GM12865 (cell line): ENCODE measurements around the gene ZC4H2.
A peak's percentile ranks its signal among the peaks of the same experiment; 100 is the strongest.
"Not testable (repeated sequence)": the region's sequence is repeated elsewhere in the genome, so short reads cannot be mapped to it uniquely, and the experiment has no call there.

Experiments
- DNase-seq: peaks from one replicate; pipeline ENCODE4 v3.0.0; 2010; ENCODE audit warnings: low read depth
- H3K4me3 ChIP-seq: 2 replicates; pipeline ENCODE4 v1.5.1; 2011; ENCODE audit warnings: mild to moderate bottlenecking, low read depth, low read length, control low read depth
- CTCF ChIP-seq: IDR thresholded peaks from 2 replicates; pipeline ENCODE4 v1.5.1; 2011; ENCODE audit warnings: low read length, control low read depth, low read depth, inconsistent platforms; ENCODE audit not compliant: insufficient read depth; ENCODE audit errors: missing control alignments

The ZC4H2 gene

DNA sequence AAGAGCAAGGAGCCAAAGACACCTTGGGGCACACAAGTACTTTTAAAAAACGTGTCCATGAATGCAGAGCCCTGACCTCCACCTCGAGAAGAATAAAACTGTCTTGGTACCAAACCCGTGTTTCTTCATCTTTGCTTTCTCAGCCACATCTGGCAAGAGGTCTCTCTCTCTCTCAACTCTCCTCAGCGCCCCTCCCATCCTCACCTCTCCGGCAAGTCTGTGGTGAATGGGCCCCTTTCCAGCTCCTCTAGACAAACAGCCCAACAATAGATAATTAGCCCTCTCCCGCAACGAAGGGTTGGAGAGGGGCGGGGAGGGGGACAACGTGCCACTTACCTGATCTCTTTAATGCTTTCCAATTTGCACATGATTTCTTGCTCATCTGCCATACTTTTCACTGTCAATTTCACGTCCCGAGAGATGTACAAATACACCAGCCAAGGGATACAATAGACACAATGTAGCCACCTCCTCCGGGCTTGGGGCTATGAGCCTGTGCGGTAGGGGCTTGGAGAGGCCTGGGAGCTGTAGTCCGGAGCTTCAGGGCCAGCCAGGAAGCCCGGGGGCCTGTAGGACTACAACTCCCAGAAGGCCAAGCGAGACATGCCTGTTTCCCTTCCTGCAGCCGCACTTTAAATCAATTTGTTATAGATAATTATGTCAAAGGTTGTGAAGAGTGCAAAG, at the start of gene ZC4H2:
Gene ZC4H2, minus strand, starts transcription at position 462 of the 684 bp plus-strand sequence. Its CDS starts 73 bp downstream, at position 389.
- no peak for TF ChIP-seq CTCF
- DNase-seq, result peak; percentile 84
- H3K4me3 ChIP-seq, result peak within 1 kb of the TSS; percentile 82

GRCh38 chrX:65017451-65017850, 41.2 kb upstream of the ZC4H2 start:
- no peak overlapping the region for H3K4me3 ChIP-seq
- TF ChIP-seq CTCF, result no peak
- DNase-seq, result no peak

GRCh38 chrX:65014230-65014629, 38.0 kb upstream of the ZC4H2 start:
- DNase-seq, result no peak
- H3K4me3 ChIP-seq, result no peak overlapping the region
- TF ChIP-seq CTCF, result no peak

GRCh38 chrX:65009459-65009858, 33.2 kb upstream of the ZC4H2 start:
- TF ChIP-seq CTCF, result no peak
- DNase-seq, result no peak
- H3K4me3 ChIP-seq, result no peak overlapping the region

DNA sequence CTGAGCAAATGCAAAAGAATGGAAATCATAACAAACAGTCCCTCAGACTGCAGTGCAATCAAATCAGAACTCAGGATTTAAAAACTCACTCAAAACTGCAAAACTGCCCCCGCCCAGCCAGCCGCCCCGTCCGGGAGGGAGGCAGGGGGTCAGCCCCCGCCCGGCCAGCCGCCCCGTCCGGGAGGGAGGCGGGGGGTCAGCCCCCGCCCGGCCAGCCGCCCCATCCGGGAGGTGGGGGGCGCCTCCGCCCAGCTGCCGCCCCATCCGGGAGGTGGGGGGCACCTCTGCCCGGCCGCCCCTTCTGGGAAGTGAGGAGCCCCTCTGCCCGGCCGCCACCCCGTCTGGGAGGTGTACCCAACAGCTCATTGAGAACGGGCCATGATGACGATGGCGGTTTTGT, 26.0 kb upstream of the ZC4H2 start:
- DNase-seq, H3K4me3 ChIP-seq: not testable (repeated sequence)

DNA sequence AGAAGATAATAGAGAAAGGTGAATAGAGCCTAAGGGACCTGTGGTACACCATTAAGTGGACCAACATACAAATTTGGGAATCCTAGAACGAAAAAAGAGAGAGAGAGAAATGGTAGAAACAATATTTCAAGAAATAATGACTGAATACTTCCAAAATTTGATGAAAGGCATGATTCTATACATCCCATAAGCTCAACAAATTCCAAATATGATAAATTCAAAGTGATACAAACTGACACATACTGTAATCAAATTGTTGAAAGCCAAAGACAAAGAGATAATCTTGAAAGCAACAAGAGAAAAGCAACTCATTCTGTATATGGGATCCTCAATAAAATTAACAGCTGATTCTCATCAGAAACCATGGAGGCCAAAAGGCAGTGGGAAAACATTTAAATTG, 20.6 kb upstream of the ZC4H2 start:
- no peak overlapping the region for H3K4me3 ChIP-seq
- DNase-seq, result no peak
- no peak for TF ChIP-seq CTCF

- no peak overlapping the region for H3K4me3 ChIP-seq
- TF ChIP-seq CTCF, result no peak
- no peak for DNase-seq
These were observed 18.0 kb upstream of the ZC4H2 start for GRCh38 chrX:64994131-64994798.
